SK-N-SH treated with all-trans-retinoic acid at 6 μM for 48 hours (cell line): ENCODE measurements around the gene FAM216B.

ENCODE experiments used
- CSDC2 ChIP-seq: fragments of 250-450 bp; sonication (Bioruptor Pico); IDR thresholded peaks from 2 replicates; pipeline ENCODE4 v1.5.0; 2020; ENCODE audit warnings: mild to moderate bottlenecking, moderate library complexity
- SNAI2 ChIP-seq: fragments of 250-450 bp; sonication (Bioruptor Pico); IDR thresholded peaks from 2 replicates; pipeline ENCODE4 v1.5.0; 2020; ENCODE audit warnings: mild to moderate bottlenecking, moderate library complexity
- TF ChIP-seq, protein P1 (sequence below): fragments of 250-450 bp; sonication (Bioruptor Pico); IDR thresholded peaks from 2 replicates; pipeline ENCODE4 v1.5.1; 2021; ENCODE audit warnings: mild to moderate bottlenecking, moderate library complexity

The FAM216B gene

DNA sequence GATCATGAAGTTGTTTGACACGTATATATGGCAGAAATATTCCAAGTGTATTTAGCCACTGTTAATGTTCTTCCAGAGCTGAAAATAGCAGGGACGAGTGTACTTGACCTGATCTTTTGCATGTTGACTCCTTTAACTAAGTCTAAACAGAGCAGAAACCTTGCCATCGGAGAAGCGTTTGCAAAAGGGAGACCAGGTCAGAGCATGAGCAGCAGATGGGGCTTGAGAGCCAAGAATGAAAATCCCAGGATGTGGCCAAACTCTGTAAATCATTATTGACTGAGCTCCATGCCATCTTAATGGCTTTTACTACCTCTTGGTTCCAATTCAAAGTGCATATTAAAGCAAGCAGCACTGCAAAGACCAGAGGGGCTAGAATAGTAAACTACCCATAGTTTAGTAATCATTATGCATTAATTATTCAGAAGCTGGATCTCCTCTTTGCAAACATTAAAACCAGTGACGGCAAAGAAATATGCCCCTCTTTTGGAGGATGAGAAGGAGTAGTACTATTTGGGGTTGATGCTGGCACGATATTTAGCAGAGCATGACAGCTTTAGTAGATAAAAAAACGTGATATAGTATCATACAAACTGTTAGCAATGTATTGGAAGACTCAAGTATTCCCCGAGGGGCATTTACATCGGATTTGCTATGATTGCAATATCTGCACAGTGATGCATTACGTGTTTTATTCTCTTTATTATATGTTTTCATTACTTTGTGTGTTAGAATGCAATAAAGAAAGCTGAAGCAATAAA is 55.7 kb downstream of the FAM216B start (continued):
- TF ChIP-seq, protein P1, sequence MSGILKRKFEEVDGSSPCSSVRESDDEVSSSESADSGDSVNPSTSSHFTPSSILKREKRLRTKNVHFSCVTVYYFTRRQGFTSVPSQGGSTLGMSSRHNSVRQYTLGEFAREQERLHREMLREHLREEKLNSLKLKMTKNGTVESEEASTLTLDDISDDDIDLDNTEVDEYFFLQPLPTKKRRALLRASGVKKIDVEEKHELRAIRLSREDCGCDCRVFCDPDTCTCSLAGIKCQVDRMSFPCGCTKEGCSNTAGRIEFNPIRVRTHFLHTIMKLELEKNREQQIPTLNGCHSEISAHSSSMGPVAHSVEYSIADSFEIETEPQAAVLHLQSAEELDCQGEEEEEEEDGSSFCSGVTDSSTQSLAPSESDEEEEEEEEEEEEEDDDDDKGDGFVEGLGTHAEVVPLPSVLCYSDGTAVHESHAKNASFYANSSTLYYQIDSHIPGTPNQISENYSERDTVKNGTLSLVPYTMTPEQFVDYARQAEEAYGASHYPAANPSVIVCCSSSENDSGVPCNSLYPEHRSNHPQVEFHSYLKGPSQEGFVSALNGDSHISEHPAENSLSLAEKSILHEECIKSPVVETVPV (CRISPR knock-in tag), result no peak
- TF ChIP-seq SNAI2, result no peak
- no peak for TF ChIP-seq CSDC2 (CRISPR knock-in tag)
- TF ChIP-seq, all 23 proteins: peak for 0
